Hepatocyte (in vitro differentiated cells): ENCODE data around the gene GPR55. TPM values are rescaled to one million over a fixed set of nuclear protein-coding genes. Genes with fewer than 3 reads are reported as not detected.

ENCODE experiments used
- DNase-seq: peaks from one replicate; pipeline ENCODE4 v3.0.0-alpha.2; 2016; ENCODE audit warnings: low spot score
- H2AFZ ChIP-seq: fragments of 200-600 bp; sonication (generic); 2 replicates; pipeline ENCODE4 v1.6.0; 2016; ENCODE audit warnings: antibody characterized with exemption, mild to moderate bottlenecking
- H3K27ac ChIP-seq: fragments of 200-600 bp; sonication (generic); 2 replicates; pipeline ENCODE4 v1.5.1; 2016; ENCODE audit warnings: mild to moderate bottlenecking
- H3K27me3 ChIP-seq: fragments of 200-600 bp; sonication (generic); 2 replicates; pipeline ENCODE4 v1.6.1; 2016
- H3K36me3 ChIP-seq: fragments of 200-600 bp; sonication (generic); replicated peaks from 2 replicates; pipeline ENCODE4 v1.5.1; 2016; ENCODE audit warnings: low read depth; ENCODE audit not compliant: insufficient read depth
- H3K4me1 ChIP-seq: fragments of 200-600 bp; sonication (generic); 2 replicates; pipeline ENCODE4 v1.5.1; 2016; ENCODE audit warnings: mild to moderate bottlenecking, moderate library complexity; ENCODE audit not compliant: insufficient read depth
- H3K4me2 ChIP-seq: fragments of 200-600 bp; sonication (generic); 2 replicates; pipeline ENCODE4 v1.6.0; 2016
- H3K4me3 ChIP-seq: fragments of 200-600 bp; sonication (generic); 2 replicates; pipeline ENCODE4 v1.5.1; 2016; ENCODE audit warnings: mild to moderate bottlenecking
- H3K79me2 ChIP-seq: fragments of 200-600 bp; sonication (generic); 2 replicates; pipeline ENCODE4 v1.6.0; 2017; ENCODE audit warnings: mild to moderate bottlenecking
- H3K9me2 ChIP-seq: fragments of 200-600 bp; sonication (generic); replicated peaks from 2 replicates; pipeline ENCODE4 v1.6.0; 2017; ENCODE audit warnings: mild to moderate bottlenecking; ENCODE audit not compliant: insufficient read depth
- H3K9me3 ChIP-seq: fragments of 200-600 bp; sonication (generic); 2 replicates; pipeline ENCODE4 v1.5.1; 2016; ENCODE audit warnings: low read depth, mild to moderate bottlenecking
- H4K20me1 ChIP-seq: fragments of 200-600 bp; sonication (generic); 2 replicates; pipeline ENCODE4 v1.6.0; 2016; ENCODE audit warnings: mild to moderate bottlenecking; ENCODE audit not compliant: insufficient read depth, poor library complexity, severe bottlenecking
- EZH2 ChIP-seq: fragments of 200-600 bp; sonication (generic); IDR thresholded peaks from 2 replicates; pipeline ENCODE4 v1.6.1; 2016; ENCODE audit warnings: antibody characterized with exemption, mild to moderate bottlenecking, borderline replicate concordance
- EZH2phosphoT487 ChIP-seq: fragments of 200-600 bp; sonication (generic); IDR thresholded peaks from one replicate; pipeline ENCODE4 v1.6.1; 2018; ENCODE audit warnings: antibody characterized with exemption, mild to moderate bottlenecking, low read depth, moderate library complexity; ENCODE audit not compliant: unreplicated experiment, severe bottlenecking
- WGBS: methylation state at CpG from one replicate; pipeline ENCODE4 v1.1.6; 2016; ENCODE audit warnings: low lambda C conversion rate; ENCODE audit errors: missing lambda C conversion rate; 5-methylcytosine and 5-hydroxymethylcytosine counted together
- polyA plus RNA-seq: library from polyadenylated mRNA; unstranded; fragments of >200 nt; fragmentation: Nextera tagmentation; extraction: Ambion mirVana; gene quantifications from 2 replicates; pipeline ENCODE4 v1.2.1, GENCODE V29; 2016
- total RNA-seq: library from RNA; depleted of rRNA; stranded (reverse); fragments of >200 nt; gene quantifications from 2 replicates; pipeline ENCODE4 v1.2.3, GENCODE V29; 2014
- TF ChIP-seq, protein P1 (sequence below): fragments of 200-600 bp; sonication (generic); IDR thresholded peaks from 2 replicates; pipeline ENCODE4 v1.5.1; 2016; ENCODE audit warnings: antibody characterized with exemption, mild to moderate bottlenecking; ENCODE audit not compliant: poor library complexity

The GPR55 gene
- total and polyA plus RNA-seq, 2 experiments from 2014 or later: 0.83 TPM; not detected in 1

DNA sequence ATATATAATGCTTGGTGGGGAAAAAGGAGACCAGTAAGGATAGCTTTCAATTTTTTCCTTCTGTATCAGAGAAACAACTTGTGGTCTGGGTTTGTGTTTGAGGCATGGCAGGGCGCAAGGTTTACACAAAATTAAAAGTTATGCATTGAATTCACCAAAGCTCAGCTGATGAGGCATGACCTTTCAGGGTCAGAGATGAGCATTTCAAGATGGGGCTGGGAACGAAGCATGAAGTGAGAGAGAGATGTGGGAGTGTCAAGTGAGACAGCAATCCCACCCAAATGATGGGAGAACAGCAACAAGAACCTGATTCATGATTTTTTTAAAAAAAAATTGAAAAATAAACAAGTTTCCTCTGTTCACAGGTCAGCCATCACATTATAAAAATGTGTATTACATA, 4.9 kb downstream of the GPR55 start:
- Histone ChIP-seq H3K27me3 (no peaks in the 10 kb centered on the region), H3K79me2 (no peaks in the 10 kb centered on the region), H2AFZ (no peak overlapping the region), H3K4me3 (no peak overlapping the region), H3K4me2 (no peak overlapping the region), H3K36me3 (no peaks in the 10 kb centered on the region), H3K27ac (no peak overlapping the region), H4K20me1 (no peaks in the 10 kb centered on the region), H3K4me1 (no peaks in the 10 kb centered on the region), H3K9me2 (no peaks in the 10 kb centered on the region), H3K9me3 (no peaks in the 10 kb centered on the region)
- 77% methylated on average over 2 of the region's 2 CpGs for WGBS
- no peak for TF ChIP-seq EZH2
- TF ChIP-seq EZH2phosphoT487: no peak
- TF ChIP-seq, protein P1, sequence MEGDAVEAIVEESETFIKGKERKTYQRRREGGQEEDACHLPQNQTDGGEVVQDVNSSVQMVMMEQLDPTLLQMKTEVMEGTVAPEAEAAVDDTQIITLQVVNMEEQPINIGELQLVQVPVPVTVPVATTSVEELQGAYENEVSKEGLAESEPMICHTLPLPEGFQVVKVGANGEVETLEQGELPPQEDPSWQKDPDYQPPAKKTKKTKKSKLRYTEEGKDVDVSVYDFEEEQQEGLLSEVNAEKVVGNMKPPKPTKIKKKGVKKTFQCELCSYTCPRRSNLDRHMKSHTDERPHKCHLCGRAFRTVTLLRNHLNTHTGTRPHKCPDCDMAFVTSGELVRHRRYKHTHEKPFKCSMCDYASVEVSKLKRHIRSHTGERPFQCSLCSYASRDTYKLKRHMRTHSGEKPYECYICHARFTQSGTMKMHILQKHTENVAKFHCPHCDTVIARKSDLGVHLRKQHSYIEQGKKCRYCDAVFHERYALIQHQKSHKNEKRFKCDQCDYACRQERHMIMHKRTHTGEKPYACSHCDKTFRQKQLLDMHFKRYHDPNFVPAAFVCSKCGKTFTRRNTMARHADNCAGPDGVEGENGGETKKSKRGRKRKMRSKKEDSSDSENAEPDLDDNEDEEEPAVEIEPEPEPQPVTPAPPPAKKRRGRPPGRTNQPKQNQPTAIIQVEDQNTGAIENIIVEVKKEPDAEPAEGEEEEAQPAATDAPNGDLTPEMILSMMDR: no peak
- DNase-seq: no peak

DNA sequence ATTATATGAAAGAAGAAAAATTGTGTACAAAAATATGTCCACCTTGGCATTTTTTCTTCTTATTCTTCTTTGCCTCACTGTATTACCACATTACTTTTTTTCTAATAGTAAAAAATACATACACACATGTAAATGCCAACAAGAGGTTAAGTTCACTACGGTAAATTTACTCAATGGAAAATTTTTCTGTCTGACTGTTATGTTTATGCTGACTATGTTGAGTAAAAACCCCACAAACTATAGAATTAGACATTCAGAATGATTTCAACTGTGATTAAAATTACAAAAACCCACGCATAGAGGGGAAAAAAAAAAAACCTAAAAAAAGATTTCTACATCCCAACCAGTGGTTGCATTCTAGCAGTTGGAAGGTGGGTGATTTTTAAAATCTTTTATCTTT, 5.4 kb downstream of the GPR55 start:
- no peaks in the 10 kb centered on the region for H3K36me3 ChIP-seq
- no peak for DNase-seq
- H3K4me3 ChIP-seq: no peak overlapping the region
- no peaks in the 10 kb centered on the region for H3K27me3 ChIP-seq
- no peak overlapping the region for H2AFZ ChIP-seq
- no peaks in the 10 kb centered on the region for H3K4me1 ChIP-seq
- H4K20me1 ChIP-seq: no peaks in the 10 kb centered on the region
- H3K27ac ChIP-seq: no peak overlapping the region
- H3K79me2 ChIP-seq: no peaks in the 10 kb centered on the region
- H3K9me3 ChIP-seq: no peaks in the 10 kb centered on the region
- no peak overlapping the region for H3K4me2 ChIP-seq
- TF ChIP-seq EZH2 (no peak), EZH2phosphoT487 (no peak)
- TF ChIP-seq, protein P1: no peak
- 81% methylated on average over 2 of the region's 2 CpGs for WGBS
- no peaks in the 10 kb centered on the region for H3K9me2 ChIP-seq

DNA sequence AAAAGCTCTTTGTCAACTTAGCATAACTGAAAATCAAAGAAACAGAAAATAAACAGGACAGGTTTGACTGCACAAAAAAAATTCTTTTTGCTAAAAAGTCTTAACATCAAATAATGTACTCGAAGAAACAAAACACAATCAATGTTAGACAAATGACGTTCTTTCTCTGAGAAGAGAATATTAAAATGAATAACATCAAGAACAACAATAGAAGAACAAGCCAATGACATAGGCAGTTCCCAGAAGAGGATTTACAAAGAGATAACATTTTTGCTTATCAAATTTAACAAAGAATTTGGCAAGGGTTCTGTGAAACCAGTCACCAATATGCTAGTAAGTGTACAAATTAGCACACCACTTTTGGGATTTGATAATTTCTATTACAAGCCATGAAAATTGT, 5.8 kb downstream of the GPR55 start:
- Histone ChIP-seq H3K27ac (no peak overlapping the region), H3K4me2 (no peak overlapping the region), H3K36me3 (no peaks in the 10 kb centered on the region), H3K79me2 (no peaks in the 10 kb centered on the region), H3K9me2 (no peaks in the 10 kb centered on the region), H2AFZ (no peak overlapping the region), H3K9me3 (no peaks in the 10 kb centered on the region), H3K4me1 (no peaks in the 10 kb centered on the region), H4K20me1 (no peaks in the 10 kb centered on the region), H3K4me3 (no peak overlapping the region), H3K27me3 (no peaks in the 10 kb centered on the region)
- WGBS: 86% methylated on average over 2 of the region's 2 CpGs
- TF ChIP-seq EZH2phosphoT487 (no peak), EZH2 (no peak)
- TF ChIP-seq, protein P1: no peak
- no peak for DNase-seq

DNA sequence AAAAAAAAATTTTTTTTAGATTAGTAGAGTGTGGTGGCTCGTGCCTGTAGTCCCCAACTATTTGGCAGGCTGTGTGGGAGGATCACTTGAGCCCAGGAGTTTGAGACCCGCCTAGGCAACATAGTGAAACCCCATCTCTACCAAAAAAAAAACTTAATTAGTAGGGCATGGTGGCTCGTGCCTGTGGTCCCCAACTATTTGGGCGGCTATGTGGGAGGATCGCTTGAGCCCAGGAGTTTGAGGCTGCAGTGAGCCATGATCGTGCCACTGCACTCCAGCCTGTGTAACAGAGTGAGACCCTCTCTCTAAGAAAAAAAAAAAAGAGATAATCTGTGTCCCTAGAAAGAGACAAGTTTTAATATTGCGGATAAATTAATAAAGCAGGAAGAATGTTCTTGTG, 8.8 kb downstream of the GPR55 start:
- TF ChIP-seq EZH2phosphoT487: no peak
- TF ChIP-seq, protein P1: no peak
- TF ChIP-seq EZH2: no peak
- Histone ChIP-seq H4K20me1 (no peaks in the 10 kb centered on the region), H3K4me3 (no peak overlapping the region), H2AFZ (no peak overlapping the region), H3K4me2 (no peak overlapping the region), H3K79me2 (no peaks in the 10 kb centered on the region), H3K36me3 (no peaks in the 10 kb centered on the region), H3K27ac (no peak overlapping the region), H3K27me3 (no peaks in the 10 kb centered on the region), H3K9me3 (no peaks in the 10 kb centered on the region), H3K9me2 (no peaks in the 10 kb centered on the region), H3K4me1 (no peaks in the 10 kb centered on the region)
- 96% methylated on average over 7 of the region's 7 CpGs for WGBS
- no peak for DNase-seq
